Activated T-cell treated with anti-CD3 and anti-CD28 coated beads for 4 hours (primary cell): ENCODE data around the gene SC5D.

ENCODE experiments used
- DNase-seq: peaks from one replicate; pipeline ENCODE4 v3.0.0-alpha.2; 2020

SC5D gene

DNA sequence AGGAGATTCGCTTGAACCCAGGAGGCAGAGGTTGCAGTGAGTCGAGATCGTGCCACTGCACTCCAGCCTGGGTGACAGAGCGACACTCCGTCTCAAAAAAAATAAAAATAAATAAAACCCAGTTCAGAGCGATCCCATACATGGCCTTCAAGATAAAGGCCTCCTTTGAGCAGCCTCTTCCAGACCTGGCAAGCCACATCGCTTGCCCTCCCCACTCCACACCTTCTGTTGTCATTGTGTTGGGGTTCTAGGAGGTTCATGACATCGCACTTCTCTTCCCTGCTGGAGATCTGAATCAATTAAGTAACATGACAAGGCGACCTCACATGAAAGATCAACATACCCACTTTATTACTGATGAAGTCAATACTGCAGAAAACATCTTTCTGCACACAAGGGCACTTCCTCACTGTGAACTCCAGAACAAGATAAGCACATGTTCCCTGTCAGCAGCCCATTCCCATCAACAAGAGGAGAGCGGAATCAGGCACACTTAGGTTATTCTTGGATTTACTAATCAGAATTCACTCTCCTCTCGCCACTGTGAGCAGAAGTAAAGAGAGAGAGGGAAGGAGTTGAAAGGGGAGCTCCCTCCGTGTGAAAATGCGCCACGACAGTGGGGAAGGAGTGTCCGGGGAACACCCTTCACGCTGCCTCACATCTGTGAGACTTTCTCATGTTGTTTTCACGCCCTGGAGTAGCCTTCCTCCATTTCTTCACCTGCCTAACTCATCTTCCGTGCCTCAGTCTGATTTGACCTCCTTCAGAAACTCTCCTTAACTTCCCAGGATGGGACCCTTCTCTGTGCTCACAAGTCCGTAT is 38.3 kb downstream of the SC5D start:
- no peak for DNase-seq

DNA sequence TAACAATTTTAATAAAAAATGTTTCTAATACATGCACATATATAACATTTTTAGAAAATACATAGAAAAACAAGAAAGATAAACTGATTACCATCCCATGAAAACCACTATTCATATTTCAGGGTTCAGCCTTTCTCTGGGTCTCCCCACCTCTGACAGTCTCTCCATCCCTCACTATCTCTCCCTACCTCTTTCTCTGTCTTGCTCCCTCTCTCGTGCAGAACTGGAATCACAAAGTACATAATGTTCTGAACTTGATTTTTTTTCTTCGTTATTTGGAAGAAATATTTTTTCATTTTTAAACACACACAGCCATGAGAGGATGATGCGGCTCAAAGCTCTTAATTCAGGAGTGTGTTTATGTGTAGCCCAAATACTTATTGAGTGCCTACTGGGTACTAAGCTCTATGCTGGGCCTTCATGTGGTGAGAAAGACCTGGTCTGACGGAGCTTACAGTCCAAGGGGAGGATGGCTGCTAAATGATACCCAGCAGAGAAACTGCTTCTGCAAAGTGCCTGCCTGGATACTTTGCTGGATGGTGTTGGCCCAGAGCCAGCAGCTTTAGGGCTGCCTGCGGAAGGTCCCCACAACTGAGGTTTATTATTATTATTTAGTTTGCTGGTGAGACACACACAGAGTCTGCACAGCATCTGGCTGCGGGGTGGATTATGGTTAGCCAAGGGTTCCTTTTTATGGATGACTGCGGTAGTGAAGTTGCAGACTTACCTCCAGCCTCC is 42.6 kb downstream of the SC5D start:
- no peak for DNase-seq

- no peak for DNase-seq
Measured at GRCh38 chr11:121336279-121336937, 43.8 kb downstream of the SC5D start.

- DNase-seq: no peak
Measured at GRCh38 chr11:121337078-121337477, 44.5 kb downstream of the SC5D start.

GRCh38 chr11:121337740-121338272 is 45.2 kb downstream of the SC5D start:
- DNase-seq: no peak

DNA sequence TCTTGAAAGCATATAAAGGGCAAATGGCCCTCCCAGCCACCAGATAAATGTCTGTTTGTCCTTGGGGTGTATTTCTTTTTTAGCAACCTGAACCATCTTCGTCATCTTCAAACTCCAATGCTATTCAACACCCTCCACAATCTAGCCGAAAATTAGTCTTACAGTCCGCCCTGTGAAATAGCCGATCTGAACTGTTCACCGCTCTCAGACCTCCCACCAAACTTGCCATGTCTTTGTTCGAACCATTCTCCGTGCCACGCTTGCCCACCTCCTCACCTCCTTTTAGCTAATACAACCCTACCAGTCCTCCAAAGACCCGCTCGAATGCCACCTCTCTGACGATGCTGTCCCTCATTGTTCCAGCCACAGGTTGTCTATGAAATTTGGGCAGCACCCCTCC is 46.0 kb downstream of the SC5D start:
- DNase-seq: no peak

DNA sequence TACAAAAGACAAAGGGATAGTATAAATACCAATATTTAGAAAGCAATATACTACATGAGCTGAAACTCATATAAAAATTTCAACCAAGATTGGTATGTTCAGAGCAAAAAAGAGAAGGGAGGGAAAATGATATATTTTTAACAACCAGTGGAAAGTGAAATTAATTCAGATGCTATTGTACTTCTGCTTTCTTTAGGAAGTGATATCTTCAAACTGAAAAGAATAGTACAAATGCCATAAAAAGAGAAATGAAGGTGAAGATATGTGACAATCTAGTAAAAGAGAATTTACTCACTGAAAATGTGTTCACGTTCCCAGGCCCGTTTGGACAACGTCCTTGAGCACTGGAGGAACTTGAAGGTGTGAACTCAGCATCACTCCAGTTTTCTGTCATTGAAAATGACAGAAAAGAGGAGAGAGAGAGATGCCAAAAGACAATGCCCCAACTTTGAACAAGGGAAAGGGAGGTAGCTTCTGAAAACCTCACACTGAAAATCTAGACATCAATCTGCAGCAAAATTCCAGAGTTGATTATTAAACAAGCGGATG is 47.5 kb downstream of the SC5D start:
- DNase-seq: no peak

- no peak for DNase-seq
Measured at GRCh38 chr11:121341609-121342008, 49.0 kb downstream of the SC5D start.

DNA sequence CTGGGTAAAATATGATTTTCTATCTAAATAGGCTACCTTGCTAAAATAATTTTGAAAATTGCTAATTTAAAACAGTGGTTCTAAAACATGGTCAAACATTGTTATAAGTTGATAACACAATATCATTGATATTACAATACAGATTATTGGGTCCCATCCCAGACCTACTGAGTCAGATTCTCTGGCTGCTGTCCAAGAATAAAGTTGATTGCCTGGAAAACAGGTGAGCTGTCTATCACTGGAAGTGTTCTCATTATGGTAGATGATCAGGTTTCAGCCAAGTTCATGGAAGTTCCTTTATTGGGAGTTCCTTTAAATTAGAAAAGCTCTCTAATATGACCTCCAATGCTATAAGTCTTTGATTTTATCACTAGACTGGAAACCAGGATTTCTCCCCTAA is 52.3 kb downstream of the SC5D start:
- no peak for DNase-seq

DNA sequence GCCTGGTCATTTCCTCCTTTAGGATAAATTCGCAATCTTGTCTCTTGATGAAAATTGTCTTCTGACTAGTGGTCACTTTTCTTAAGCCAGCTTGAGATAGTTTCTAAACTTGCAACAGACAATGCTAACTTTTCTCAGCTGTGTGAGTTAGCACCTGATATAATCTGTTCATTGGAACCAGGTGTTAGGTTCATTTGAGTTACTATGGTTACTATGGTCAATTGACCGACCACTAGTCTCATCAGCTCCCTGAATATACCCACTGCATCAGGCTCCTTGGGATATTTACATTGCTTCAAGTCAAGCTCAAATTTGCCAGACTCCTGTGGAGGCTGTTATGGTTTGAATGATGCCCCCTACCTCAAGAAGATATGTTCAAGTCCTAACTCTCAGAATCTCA is 54.5 kb downstream of the SC5D start:
- no peak for DNase-seq

DNA sequence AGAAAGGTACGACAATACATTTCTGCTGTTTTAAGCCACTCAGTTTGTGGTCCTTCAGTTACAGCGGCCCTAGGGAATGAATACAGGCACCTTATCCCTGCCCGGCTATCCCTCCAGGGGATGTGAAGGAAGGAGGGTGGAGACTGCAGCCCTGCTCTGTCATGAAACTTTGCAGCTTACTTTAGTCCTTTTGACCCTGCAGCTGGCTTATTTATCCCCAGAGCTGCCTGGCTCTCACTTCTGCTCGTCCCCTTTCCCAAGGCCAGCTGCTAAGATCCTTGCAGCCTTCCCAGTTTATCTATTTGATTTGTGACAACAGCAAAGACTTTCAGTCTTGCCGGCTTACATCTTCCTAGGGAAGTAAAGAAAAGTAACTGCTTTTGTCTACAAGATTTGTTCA is 55.2 kb downstream of the SC5D start:
- DNase-seq: no peak

- DNase-seq: no peak
Measured at GRCh38 chr11:121348220-121348875, 55.8 kb downstream of the SC5D start.

DNA sequence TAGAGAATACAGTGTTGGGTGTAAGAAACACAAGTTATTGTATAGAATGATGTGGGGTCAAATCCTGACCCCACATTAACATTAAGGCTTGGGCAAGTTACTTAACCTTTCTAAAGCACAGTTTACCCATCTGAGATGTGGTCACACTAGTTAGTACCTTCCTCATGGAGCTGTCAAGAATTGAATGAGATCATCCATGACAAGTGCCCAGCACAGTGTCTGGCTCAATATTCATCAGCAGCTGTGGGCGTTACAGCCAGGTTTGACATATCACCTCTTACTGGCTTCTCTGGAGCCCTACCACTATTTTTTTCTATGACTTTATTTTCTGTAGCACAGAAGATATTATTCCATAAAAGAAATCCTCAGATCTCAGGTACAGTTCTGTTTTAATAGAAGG is 57.2 kb downstream of the SC5D start:
- no peak for DNase-seq

GRCh38 chr11:121350314-121351082 is 57.9 kb downstream of the SC5D start:
- no peak for DNase-seq

DNA sequence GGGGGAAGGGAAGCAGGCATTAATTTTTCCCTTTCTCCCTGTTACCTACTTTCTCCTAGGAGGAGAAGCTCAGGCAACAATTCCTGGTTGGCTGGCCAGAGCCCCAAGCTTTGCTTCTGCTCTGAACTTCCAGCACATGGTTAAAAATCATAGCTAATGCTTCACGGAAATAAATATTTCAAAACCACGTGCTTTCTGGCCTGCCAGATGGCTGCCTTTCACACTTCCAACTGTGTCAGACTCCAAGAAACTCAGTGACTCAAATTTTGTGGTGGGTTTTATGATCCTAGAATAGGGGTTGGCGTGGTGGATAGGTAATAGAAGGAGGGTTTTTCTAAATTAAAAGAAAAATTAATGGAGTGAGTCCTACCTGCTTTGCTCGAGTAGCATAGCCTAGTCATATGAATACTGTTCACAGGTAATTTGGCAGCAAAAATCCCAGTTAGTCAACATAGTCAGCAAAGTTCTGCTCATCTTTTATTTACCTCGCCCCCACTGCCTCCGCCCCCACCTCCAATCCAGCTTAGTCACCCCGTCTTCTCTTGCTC is 58.6 kb downstream of the SC5D start:
- no peak for DNase-seq

- no peak for DNase-seq
Measured at GRCh38 chr11:121352251-121352891, 59.8 kb downstream of the SC5D start.

DNA sequence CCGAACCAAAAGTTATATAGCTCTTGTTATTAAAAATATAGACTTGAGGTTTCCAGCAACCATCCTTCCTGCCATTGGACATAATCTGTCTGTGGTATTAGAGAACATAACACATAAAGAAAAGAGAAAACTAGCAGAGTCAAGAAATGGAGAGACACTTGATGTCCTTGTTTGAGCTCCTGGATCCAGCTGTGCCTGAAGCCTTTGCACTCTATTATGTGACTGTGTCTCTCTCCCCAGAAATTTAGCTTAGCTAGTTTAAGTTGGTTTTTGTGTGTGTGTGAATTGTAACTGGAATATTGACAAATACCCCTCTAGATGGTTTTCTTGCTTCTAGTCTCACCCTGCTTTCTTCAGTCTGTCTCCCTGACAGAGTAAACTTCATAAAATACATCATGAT is 61.6 kb downstream of the SC5D start:
- DNase-seq: no peak

DNA sequence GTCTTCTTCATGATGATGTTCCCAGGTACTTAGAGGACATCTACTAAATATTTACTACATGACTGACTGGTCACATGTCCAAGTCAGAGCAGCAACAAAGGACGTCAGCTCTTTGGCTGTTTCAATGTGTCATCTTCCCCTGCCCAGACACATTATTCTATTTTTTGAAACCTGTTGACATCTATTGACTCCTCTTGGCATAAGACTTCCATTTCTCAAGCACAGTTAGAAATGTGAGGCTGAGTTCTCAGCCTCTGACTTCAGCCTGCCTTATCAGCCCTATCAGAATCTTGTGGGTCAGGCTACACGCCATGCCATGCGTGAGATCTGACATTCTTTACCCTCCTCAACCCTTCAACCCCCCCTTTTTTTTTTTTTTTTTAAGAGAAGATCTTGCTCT is 63.8 kb downstream of the SC5D start:
- no peak for DNase-seq
